H1 (cell line): ENCODE results near the gene TMEM108. TPM values are rescaled to one million over a fixed set of nuclear protein-coding genes. Genes with fewer than 3 reads are reported as not detected.

Source experiments
- CEBPB ChIP-seq: IDR thresholded peaks from 2 replicates; pipeline ENCODE4 v1.6.1; 2012; ENCODE audit warnings: low read depth, low read length
- GTF2F1 ChIP-seq: IDR thresholded peaks from 2 replicates; pipeline ENCODE4 v1.6.1; 2012; ENCODE audit warnings: low read depth, low read length, improper control_type of control experiment, borderline replicate concordance
- polyA plus RNA-seq, 7 experiments: library from polyadenylated mRNA; depleted of rRNA in 3 of 7; stranded (reverse) in 5 of 7; unstranded in 2 of 7; fragments of >200 nt in 5 of 7; fragments of 200-250 nt in 2 of 7; gene quantifications; 1 replicate in 5 of 7; 2 replicates in 1 of 7; 4 replicates in 1 of 7; pipeline versions ENCODE4 v1.2.1 to v1.2.3, GENCODE V29; 2011 to 2013; ENCODE audit warnings: missing spikeins in 2 of 7, mixed read lengths in 2 of 7
- total RNA-seq: library from RNA; stranded (reverse); fragmentation: NEBNext Ultra II Directional; extraction: Animal tissue kit (Norgen Biotek cat#: 25700); gene quantifications from 2 replicates; pipeline ENCODE4 v1.2.1, GENCODE V29; 2021

The TMEM108 gene
- total and polyA plus RNA-seq, 2 of the 8 experiments (the other 6 are each of a cell fraction or from before 2014, with no cell fraction given): 14.3 to 16.2 TPM

DNA sequence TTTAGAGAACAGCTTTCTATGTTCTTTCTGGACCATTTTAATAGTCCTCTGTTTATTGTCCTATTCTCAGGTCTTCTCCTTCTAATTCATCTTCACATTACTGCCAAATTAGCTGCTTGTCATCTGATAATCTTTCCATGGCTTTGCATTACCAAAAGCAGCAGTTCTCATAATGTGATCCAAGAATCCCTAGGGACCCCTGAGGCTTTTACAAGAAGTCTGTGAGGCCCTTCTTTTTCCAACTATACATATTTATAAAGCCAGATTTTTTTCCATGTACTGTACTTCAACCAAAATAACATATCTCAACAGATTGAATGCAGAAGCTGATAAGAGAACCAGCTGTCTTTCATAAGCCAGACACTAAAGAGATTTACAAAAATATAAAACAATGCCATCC is 199.2 kb downstream of the TMEM108 start (continued):
- no peak for TF ChIP-seq GTF2F1
- TF ChIP-seq CEBPB: no peak
